Measurements from ENCODE around the gene CRB1. TPM values are rescaled to one million over a fixed set of nuclear protein-coding genes. Genes with fewer than 3 reads are reported as not detected.

Gene CRB1
- total and polyA plus RNA-seq, 2 experiments from 2014 or later, result 0.27 to 0.56 TPM

- TF ChIP-seq ZNF462 (CRISPR knock-in tag; IDR thresholded peaks at IDR 0.05), result no peak
- TF ChIP-seq ZNF114 (CRISPR knock-in tag; IDR thresholded peaks at IDR 0.05), result no peak
- no peak for TF ChIP-seq POLR2AphosphoS5 (IDR thresholded peaks at IDR 0.05; ENCODE audit: low read depth)
- no peak for TF ChIP-seq REST (IDR thresholded peaks at IDR 0.05; ENCODE audit: unreplicated experiment)
- TF ChIP-seq CREB1 (CRISPR knock-in tag; IDR thresholded peaks at IDR 0.05; ENCODE audit: low read depth), result no peak
Observed at GRCh38 chr1:197342669-197343068, 74.6 kb downstream of the CRB1 start (continued).

DNA sequence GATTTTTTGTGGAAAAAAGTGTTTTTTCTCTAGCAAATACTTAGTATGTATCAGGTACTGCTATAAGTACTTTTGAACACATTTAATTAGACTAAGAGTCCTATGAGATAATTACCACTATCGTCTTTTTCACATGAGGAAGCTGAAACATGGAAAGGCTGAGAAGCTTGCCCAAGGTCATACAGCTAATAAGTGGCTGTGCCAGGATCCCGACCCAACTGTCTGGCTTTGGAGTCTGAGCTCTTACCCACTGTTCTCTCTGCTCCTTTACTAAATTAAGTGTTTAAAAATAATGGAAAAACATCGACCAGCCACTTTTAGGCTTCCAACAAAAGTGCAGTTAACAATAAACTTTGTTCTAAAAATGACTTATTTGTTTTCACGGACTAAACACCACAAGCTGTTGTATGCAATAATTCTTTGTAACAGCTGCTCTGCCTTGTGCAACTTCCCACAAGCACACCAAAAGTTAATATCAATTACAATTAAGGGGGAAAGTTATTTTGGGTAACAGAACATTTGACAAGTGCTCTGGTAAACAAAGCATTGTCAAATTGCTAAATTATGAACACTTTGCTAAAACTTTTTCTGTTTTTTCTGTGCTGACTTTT lies 75.7 kb downstream of the CRB1 start:
- no peaks in the 10 kb centered on the region for H3K36me3 Mint-ChIP-seq (ENCODE audit: low read depth)
- no peaks in the 10 kb centered on the region for H3K9me2 ChIP-seq (ENCODE audit: insufficient read depth)
- H3K27ac ChIP-seq (ENCODE audit: low read depth), result no peak overlapping the region
- no peaks in the 10 kb centered on the region for H3K27me3 ChIP-seq (ENCODE audit: insufficient read depth)
- H3K4me2 ChIP-seq, result no peak overlapping the region
- no peaks in the 10 kb centered on the region for H3K36me3 ChIP-seq (ENCODE audit: insufficient read depth)
- no peak overlapping the region for H3K27ac Mint-ChIP-seq
- H4K20me1 ChIP-seq (replicated peaks; ENCODE audit: insufficient read depth), result no peaks in the 10 kb centered on the region
- H2AFZ ChIP-seq, result peak overlapping the region; percentile 64; the same call in 1 of the 2 replicates
- ATAC-seq (no peak), DNase-seq (ENCODE audit: low spot score) (no peak)
- H3F3A ChIP-seq (replicated peaks; ENCODE audit: low read depth), result no peaks in the 10 kb centered on the region
- H3K27me3 Mint-ChIP-seq (ENCODE audit: insufficient read depth, low read depth, poor library complexity), result no peaks in the 10 kb centered on the region
- H3K79me2 ChIP-seq (replicated peaks; ENCODE audit: insufficient read depth), result no peaks in the 10 kb centered on the region
- H3K4me3 ChIP-seq, result no peak overlapping the region
- no peaks in the 10 kb centered on the region for H3K9me3 Mint-ChIP-seq
- 0 out of 2 replicates have a peak, but pooled peaks cover 3% of the 10 kb centered on the region for H3K4me1 ChIP-seq (ENCODE audit: insufficient read depth)
- peaks cover 2% of the 10 kb centered on the region; the same call in 2 of the 3 replicates for H3K4me1 Mint-ChIP-seq
- H3K4me3 Mint-ChIP-seq, result no peak overlapping the region
- TF ChIP-seq ETS1 (IDR thresholded peaks at IDR 0.05) (no peak), EZH2phosphoT487 (IDR thresholded peaks at IDR 0.05; ENCODE audit: unreplicated experiment) (no peak), POLR2AphosphoS5 (IDR thresholded peaks at IDR 0.05; ENCODE audit: low read depth) (no peak), NANOG (IDR thresholded peaks at IDR 0.05; ENCODE audit: borderline replicate concordance) (no peak), REST (IDR thresholded peaks at IDR 0.05; ENCODE audit: unreplicated experiment) (no peak), STAT1 (IDR thresholded peaks at IDR 0.05; ENCODE audit: unreplicated experiment) (no peak), JUNB (IDR thresholded peaks at IDR 0.05; ENCODE audit: unreplicated experiment) (no peak)
